DND-41 (cell line): ENCODE measurements around the gene AUTS2.

Source experiments
- ATAC-seq: fragments of 200-7000 bp; cut with Tn5 transposase; 3 replicates; pipeline ENCODE4 v1.9.1; 2021; ENCODE audit warnings: low read depth; ENCODE audit not compliant: insufficient read depth
- DNase-seq: peaks from one replicate; pipeline ENCODE4 v3.0.0-alpha.2; 2020
- H2AFZ ChIP-seq: 2 replicates; pipeline ENCODE4 v1.6.0; 2012; ENCODE audit warnings: low read depth, low read length
- H3K27ac ChIP-seq: 2 replicates; pipeline ENCODE4 v1.5.1; 2012; ENCODE audit warnings: low read length, inconsistent platforms
- H3K27me3 ChIP-seq: fragments of 200-600 bp; sonication (generic); 2 replicates; pipeline ENCODE4 v1.6.0; 2012; ENCODE audit warnings: low read length, mild to moderate bottlenecking, inconsistent platforms; ENCODE audit not compliant: insufficient read depth, poor library complexity
- H3K36me3 ChIP-seq: 2 replicates; pipeline ENCODE4 v1.5.1; 2012; ENCODE audit warnings: low read length, inconsistent platforms; ENCODE audit not compliant: insufficient read depth
- H3K4me1 ChIP-seq: 2 replicates; pipeline ENCODE4 v1.5.1; 2012; ENCODE audit warnings: mild to moderate bottlenecking, low read length; ENCODE audit not compliant: insufficient read depth
- H3K4me2 ChIP-seq: 2 replicates; pipeline ENCODE4 v1.6.0; 2012; ENCODE audit warnings: mild to moderate bottlenecking, moderate library complexity, low read length, inconsistent platforms; ENCODE audit not compliant: insufficient read depth
- H3K4me3 ChIP-seq, 2 experiments: fragments of 200-600 bp in 1 of 2; shearing (Covaris generic) in 1 of 2; 2 replicates each; pipeline ENCODE4 v1.5.1; 2012 to 2016; ENCODE audit warnings: inconsistent platforms in 2 of 2, low read length in 2 of 2, mild to moderate bottlenecking in 2 of 2, low read depth in 1 of 2, moderate library complexity in 1 of 2
- H3K79me2 ChIP-seq: 2 replicates; pipeline ENCODE4 v1.6.0; 2012; ENCODE audit warnings: low read length, inconsistent platforms; ENCODE audit not compliant: insufficient read depth
- H3K9ac ChIP-seq: 2 replicates; pipeline ENCODE4 v1.6.0; 2012; ENCODE audit warnings: low read depth, mild to moderate bottlenecking, inconsistent platforms, low read length, moderate library complexity
- H3K9me3 ChIP-seq: 2 replicates; pipeline ENCODE4 v1.5.1; 2012; ENCODE audit warnings: low read length, moderate library complexity, mild to moderate bottlenecking, inconsistent platforms; ENCODE audit not compliant: insufficient read depth, severe bottlenecking
- H4K20me1 ChIP-seq: 2 replicates; pipeline ENCODE4 v1.6.0; 2012; ENCODE audit warnings: low read length; ENCODE audit not compliant: insufficient read depth
- CTCF ChIP-seq: IDR thresholded peaks from 2 replicates; pipeline ENCODE4 v1.5.1; 2012; ENCODE audit warnings: borderline replicate concordance, low read length, moderate library complexity, mild to moderate bottlenecking; ENCODE audit not compliant: poor library complexity, severe bottlenecking; ENCODE audit errors: extremely low read depth
- EZH2 ChIP-seq: IDR thresholded peaks from 3 replicates; pipeline ENCODE4 v1.6.1; 2012; ENCODE audit warnings: borderline replicate concordance, low read depth, mild to moderate bottlenecking, moderate library complexity, low read length, inconsistent platforms; ENCODE audit not compliant: severe bottlenecking

AUTS2 gene

GRCh38 chr7:69878591-69878990 lies 280.3 kb downstream of the AUTS2 start:
- H4K20me1 ChIP-seq: no peaks in the 10 kb centered on the region
- H3K27me3 ChIP-seq: no peaks in the 10 kb centered on the region
- H3K4me2 ChIP-seq: no peak overlapping the region
- TF ChIP-seq CTCF: no peak
- TF ChIP-seq EZH2: no peak
- H3K4me1 ChIP-seq: peaks cover 8% of the 10 kb centered on the region
- H3K4me3 ChIP-seq: no peak overlapping the region
- DNase-seq (no peak), ATAC-seq (no peak)
- no peak overlapping the region for H3K27ac ChIP-seq
- H3K9me3 ChIP-seq: no peaks in the 10 kb centered on the region
- no peak overlapping the region for H2AFZ ChIP-seq
- peaks cover 32% of the 10 kb centered on the region for H3K79me2 ChIP-seq
- H3K36me3 ChIP-seq: no peaks in the 10 kb centered on the region
- no peak overlapping the region for H3K9ac ChIP-seq

GRCh38 chr7:69879989-69880388 lies 281.7 kb downstream of the AUTS2 start:
- Histone ChIP-seq H3K36me3 (no peaks in the 10 kb centered on the region), H3K4me3 (no peak overlapping the region), H3K27ac (no peak overlapping the region), H3K9ac (no peak overlapping the region), H3K79me2 (peaks cover 20% of the 10 kb centered on the region), H2AFZ (no peak overlapping the region), H3K27me3 (no peaks in the 10 kb centered on the region), H4K20me1 (no peaks in the 10 kb centered on the region), H3K4me2 (no peak overlapping the region), H3K9me3 (no peaks in the 10 kb centered on the region), H3K4me1 (peaks cover 7% of the 10 kb centered on the region)
- ATAC-seq: no peak
- TF ChIP-seq EZH2 (no peak), CTCF (no peak)
- no peak for DNase-seq

GRCh38 chr7:69880840-69881239 lies 282.6 kb downstream of the AUTS2 start:
- H3K9me3 ChIP-seq: no peaks in the 10 kb centered on the region
- no peaks in the 10 kb centered on the region for H3K36me3 ChIP-seq
- no peaks in the 10 kb centered on the region for H3K27me3 ChIP-seq
- H2AFZ ChIP-seq: no peak overlapping the region
- ATAC-seq: no peak
- H3K9ac ChIP-seq: no peak overlapping the region
- H3K79me2 ChIP-seq: peaks cover 14% of the 10 kb centered on the region; the same call in 1 of the 2 replicates
- H3K4me1 ChIP-seq: peaks cover 7% of the 10 kb centered on the region
- no peak overlapping the region for H3K27ac ChIP-seq
- H4K20me1 ChIP-seq: no peaks in the 10 kb centered on the region
- no peak overlapping the region for H3K4me3 ChIP-seq
- TF ChIP-seq EZH2 (no peak), CTCF (no peak)
- no peak overlapping the region for H3K4me2 ChIP-seq
- no peak for DNase-seq

DNA sequence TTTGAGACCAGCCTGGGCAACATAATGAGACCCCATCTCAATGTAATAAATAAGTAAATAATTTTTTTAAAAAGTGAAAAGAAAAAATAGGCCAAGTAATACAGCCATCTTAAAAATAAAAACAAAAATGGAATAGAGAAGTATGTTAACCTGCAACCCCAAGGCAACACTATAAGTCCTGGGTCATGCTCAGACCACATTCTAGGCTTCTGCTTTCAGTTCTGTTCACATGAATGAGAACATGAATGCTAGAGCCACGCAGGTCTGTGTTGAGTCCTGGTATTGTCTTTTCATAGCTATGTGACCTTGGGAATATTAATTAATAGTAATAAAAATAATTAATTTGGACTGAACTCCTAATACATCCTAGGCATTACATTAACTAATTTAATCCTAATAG lies 284.0 kb downstream of the AUTS2 start:
- DNase-seq (no peak), ATAC-seq (no peak)
- H3K4me1 ChIP-seq: peaks cover 7% of the 10 kb centered on the region
- peaks cover 10% of the 10 kb centered on the region; the same call in 1 of the 2 replicates for H3K79me2 ChIP-seq
- no peak overlapping the region for H3K9ac ChIP-seq
- no peak overlapping the region for H2AFZ ChIP-seq
- H3K36me3 ChIP-seq: no peaks in the 10 kb centered on the region
- H3K27ac ChIP-seq: no peak overlapping the region
- no peaks in the 10 kb centered on the region for H3K27me3 ChIP-seq
- H3K4me3 ChIP-seq: no peak overlapping the region
- TF ChIP-seq EZH2 (no peak), CTCF (no peak)
- H3K9me3 ChIP-seq: no peaks in the 10 kb centered on the region
- H4K20me1 ChIP-seq: no peaks in the 10 kb centered on the region
- no peak overlapping the region for H3K4me2 ChIP-seq
